Measurements from ENCODE around the gene ITGA5. TPM values are rescaled to one million over a fixed set of nuclear protein-coding genes. Genes with fewer than 3 reads are reported as not detected.

Gene ITGA5
- total RNA-seq, 1 donor from 2014 or later = 95.0 TPM

DNA sequence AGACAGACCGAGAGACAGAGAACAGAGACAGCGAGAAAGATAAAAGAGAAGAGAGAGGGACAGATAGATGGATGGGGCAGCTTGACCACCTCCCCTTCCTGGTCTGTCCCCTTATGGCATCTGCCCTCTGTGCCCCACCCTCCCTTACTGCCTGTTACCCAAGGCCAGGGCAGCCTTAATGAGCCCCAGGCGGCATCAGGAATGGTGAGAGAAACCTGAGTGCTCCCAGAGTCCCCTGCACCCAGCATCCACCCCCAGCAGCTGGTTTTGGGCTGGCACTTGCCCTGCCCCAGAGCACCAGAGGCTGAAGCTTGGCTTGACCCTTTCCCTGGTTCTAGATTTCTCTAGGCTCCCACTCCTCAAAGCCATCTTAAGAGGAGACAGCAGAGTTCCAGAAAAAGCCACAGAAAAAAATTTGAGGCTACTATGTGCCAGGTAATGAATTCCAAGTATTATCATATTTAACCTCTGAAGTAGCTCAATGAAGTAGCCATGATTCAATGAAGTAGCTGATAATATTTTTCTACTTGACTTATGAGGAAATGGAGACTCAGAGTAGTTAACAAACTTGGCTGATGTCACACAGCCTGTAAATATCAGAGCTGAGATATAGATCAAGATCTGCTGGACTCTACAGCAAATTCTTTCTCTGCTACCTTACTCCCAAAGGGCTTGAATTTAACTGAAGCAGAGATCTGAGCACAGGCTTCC, 32.5 kb downstream of the ITGA5 start:
- Histone ChIP-seq H3K4me3 (no peak overlapping the region), H3K4me1 (peaks cover 77% of the 10 kb centered on the region), H3K27me3 (no peaks in the 10 kb centered on the region), H3K9me3 (no peaks in the 10 kb centered on the region), H3K36me3 (no peaks in the 10 kb centered on the region), H3K27ac (peak overlapping the region; percentile 93)
- DNase-seq (ENCODE audit: extremely low spot score in 2 of 2) = no peak
- no peak for TF ChIP-seq POLR2AphosphoS5 (IDR thresholded peaks at IDR 0.05; ENCODE audit: insufficient read depth in 1 of 2, low read depth in 1 of 2)
- TF ChIP-seq POLR2A (IDR thresholded peaks at IDR 0.05) = no peak
- TF ChIP-seq, protein P1, sequence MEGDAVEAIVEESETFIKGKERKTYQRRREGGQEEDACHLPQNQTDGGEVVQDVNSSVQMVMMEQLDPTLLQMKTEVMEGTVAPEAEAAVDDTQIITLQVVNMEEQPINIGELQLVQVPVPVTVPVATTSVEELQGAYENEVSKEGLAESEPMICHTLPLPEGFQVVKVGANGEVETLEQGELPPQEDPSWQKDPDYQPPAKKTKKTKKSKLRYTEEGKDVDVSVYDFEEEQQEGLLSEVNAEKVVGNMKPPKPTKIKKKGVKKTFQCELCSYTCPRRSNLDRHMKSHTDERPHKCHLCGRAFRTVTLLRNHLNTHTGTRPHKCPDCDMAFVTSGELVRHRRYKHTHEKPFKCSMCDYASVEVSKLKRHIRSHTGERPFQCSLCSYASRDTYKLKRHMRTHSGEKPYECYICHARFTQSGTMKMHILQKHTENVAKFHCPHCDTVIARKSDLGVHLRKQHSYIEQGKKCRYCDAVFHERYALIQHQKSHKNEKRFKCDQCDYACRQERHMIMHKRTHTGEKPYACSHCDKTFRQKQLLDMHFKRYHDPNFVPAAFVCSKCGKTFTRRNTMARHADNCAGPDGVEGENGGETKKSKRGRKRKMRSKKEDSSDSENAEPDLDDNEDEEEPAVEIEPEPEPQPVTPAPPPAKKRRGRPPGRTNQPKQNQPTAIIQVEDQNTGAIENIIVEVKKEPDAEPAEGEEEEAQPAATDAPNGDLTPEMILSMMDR (IDR thresholded peaks at IDR 0.05) = no peak
- intact Hi-C loops (cut with DNase I) = no loop called here

DNA sequence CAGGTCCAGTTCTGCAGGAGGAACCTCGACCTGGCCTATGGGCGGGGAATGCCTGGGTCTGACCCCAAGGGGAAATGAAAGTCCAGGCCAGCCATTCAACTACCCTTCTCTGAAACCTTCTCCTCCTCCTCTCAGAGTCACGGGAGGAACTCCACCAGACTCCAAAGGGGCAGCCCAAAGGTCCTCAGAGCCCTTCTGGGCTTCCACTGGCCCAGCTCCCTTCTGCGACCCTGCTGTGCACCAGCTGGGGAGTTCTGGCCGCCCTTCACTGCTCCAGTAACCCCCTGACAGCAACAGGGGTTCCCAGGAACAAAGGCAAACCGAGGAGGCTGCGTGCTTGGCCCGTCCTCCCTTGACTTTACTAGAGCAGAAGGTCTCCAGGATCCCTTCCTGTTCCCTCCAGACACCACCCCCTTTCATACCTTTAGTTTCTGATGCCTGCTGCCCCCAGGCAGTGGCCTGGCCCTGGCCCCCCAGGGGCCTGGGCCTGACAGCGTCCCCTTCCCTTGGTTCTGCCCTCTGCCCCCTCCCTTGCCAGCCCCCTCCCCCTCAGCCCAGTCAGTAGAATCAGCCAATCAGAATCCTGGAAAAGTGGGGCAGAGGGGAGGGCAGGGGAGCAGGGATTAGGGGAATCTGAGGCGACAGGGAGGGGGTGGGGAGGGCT, 33.7 kb downstream of the ITGA5 start:
- DNase-seq (ENCODE audit: extremely low spot score in 2 of 2) = no peak
- TF ChIP-seq POLR2A (IDR thresholded peaks at IDR 0.05) (no peak), POLR2AphosphoS5 (IDR thresholded peaks at IDR 0.05; ENCODE audit: insufficient read depth in 1 of 2, low read depth in 1 of 2) (peak in 1 of 2 donors; percentile 46)
- TF ChIP-seq, protein P1 (IDR thresholded peaks at IDR 0.05) = no peak
- intact Hi-C loops (cut with DNase I) = no loop called here
- Histone ChIP-seq H3K27ac (peak overlapping the region; percentile 93), H3K4me3 (no peak overlapping the region), H3K27me3 (no peaks in the 10 kb centered on the region), H3K4me1 (peaks cover 67% of the 10 kb centered on the region), H3K9me3 (no peaks in the 10 kb centered on the region), H3K36me3 (no peaks in the 10 kb centered on the region)

DNA sequence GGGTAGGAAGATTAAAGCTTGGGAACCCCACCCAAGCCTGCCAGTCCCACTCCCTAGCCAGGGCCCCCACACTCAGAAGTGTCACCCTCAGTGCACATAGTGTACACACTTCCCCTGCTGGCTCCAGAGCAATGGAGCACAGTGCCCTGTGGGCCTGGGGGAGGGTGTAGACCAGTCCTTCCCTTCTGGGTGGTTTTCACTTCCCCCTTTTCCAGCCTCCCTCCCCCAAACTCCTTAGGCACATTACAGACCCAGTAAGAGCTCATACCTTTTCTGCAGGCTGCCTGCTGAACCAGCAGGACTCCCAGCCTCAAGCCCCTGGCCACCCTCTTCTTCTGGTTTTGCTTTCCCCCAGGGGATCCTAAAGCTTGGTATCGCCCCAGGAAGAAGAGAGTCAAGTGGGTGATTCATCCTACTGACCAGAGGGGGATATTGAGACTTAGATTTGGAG, 34.5 kb downstream of the ITGA5 start, which contains the start of gene ZNF385A:
ZNF385A (minus strand) TSS at position 143 of the 451 bp plus-strand sequence. CDS start 219 bp downstream, outside the sequence.
- no peak for DNase-seq (ENCODE audit: extremely low spot score in 2 of 2)
- intact Hi-C loops (cut with DNase I) = no loop called here
- H3K4me1 ChIP-seq = peaks cover 66% of the 10 kb centered on the region
- H3K27ac ChIP-seq = peak within 1 kb of the TSS; percentile 93
- H3K27me3 ChIP-seq = no peaks in the 10 kb centered on the region
- TF ChIP-seq POLR2A (IDR thresholded peaks at IDR 0.05) (no peak), POLR2AphosphoS5 (IDR thresholded peaks at IDR 0.05; ENCODE audit: insufficient read depth in 1 of 2, low read depth in 1 of 2) (no peak)
- TF ChIP-seq, protein P1 (IDR thresholded peaks at IDR 0.05) = no peak
- no peaks in the 10 kb centered on the region for H3K9me3 ChIP-seq
- H3K36me3 ChIP-seq = no peaks in the 10 kb centered on the region
- H3K4me3 ChIP-seq = no peak within 1 kb of the TSS

DNA sequence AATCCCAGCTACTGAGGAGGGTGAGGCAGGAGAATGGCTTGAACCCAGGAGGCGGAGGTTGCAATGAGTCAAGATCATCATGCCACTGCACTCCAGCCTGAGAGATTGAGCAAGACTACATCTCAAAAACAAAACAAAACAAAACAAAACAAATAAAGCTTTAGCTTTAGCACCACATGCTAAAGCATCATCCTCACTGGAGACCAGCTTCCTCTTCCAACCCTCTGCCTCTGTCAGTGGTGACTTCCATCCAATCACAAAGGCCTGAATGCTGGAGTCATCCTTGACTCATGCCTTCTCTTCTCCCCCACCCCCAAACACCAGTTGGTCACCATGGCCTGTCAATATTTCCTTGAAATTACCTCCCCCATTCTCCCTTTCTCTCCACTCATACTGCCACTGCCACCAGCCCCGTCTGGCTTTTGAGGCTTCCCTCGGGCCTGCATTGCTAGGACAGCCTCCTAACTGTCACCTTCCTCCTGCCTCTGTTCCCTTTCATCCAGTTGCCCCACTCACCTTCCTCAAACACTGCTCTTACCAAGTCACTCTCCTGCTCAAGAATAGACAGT, 35.9 kb downstream of the ITGA5 start:
- H3K4me3 ChIP-seq = no peak overlapping the region
- peak overlapping the region; percentile 93 for H3K27ac ChIP-seq
- intact Hi-C loops (cut with DNase I) = no loop called here
- no peak for DNase-seq (ENCODE audit: extremely low spot score in 2 of 2)
- TF ChIP-seq POLR2AphosphoS5 (IDR thresholded peaks at IDR 0.05; ENCODE audit: insufficient read depth in 1 of 2, low read depth in 1 of 2) (peak; percentile 42 to 49), POLR2A (IDR thresholded peaks at IDR 0.05) (peak in 1 of 2 donors; percentile 20)
- TF ChIP-seq, protein P1 (IDR thresholded peaks at IDR 0.05) = no peak
- H3K36me3 ChIP-seq = no peaks in the 10 kb centered on the region
- no peaks in the 10 kb centered on the region for H3K9me3 ChIP-seq
- peaks cover 62% of the 10 kb centered on the region for H3K4me1 ChIP-seq
- no peaks in the 10 kb centered on the region for H3K27me3 ChIP-seq
